ENCODE measurements around the gene SLC2A10.

DNA sequence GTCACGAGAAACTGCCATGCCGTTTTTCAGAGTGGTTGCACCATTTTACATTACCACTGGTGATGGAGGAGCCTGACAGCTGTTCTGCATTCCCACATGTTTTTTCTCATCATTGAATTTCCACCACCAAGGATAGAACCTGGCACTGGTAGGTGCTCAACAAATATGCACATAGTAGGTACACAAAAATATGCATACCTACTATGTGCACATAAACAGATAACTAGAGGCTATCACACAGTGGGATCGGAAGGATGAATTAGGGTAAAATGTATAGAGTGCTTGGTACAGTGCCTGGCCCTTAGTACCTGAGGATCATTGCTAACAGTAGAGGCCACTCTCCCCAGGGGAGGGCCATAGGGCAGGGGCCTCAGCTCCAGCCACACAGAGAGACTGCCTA, 47.0 kb downstream of the SLC2A10 start:
- TF ChIP-seq, protein P1, sequence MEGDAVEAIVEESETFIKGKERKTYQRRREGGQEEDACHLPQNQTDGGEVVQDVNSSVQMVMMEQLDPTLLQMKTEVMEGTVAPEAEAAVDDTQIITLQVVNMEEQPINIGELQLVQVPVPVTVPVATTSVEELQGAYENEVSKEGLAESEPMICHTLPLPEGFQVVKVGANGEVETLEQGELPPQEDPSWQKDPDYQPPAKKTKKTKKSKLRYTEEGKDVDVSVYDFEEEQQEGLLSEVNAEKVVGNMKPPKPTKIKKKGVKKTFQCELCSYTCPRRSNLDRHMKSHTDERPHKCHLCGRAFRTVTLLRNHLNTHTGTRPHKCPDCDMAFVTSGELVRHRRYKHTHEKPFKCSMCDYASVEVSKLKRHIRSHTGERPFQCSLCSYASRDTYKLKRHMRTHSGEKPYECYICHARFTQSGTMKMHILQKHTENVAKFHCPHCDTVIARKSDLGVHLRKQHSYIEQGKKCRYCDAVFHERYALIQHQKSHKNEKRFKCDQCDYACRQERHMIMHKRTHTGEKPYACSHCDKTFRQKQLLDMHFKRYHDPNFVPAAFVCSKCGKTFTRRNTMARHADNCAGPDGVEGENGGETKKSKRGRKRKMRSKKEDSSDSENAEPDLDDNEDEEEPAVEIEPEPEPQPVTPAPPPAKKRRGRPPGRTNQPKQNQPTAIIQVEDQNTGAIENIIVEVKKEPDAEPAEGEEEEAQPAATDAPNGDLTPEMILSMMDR (IDR thresholded peaks at IDR 0.05; ENCODE audit: insufficient read depth, low read depth, low read length) = no peak
- no peak for TF ChIP-seq EZH2 (IDR thresholded peaks at IDR 0.05; ENCODE audit: insufficient read depth, low read length)
